Mesendoderm (in vitro differentiated cells): Measurements from ENCODE around the gene SOST.

Experiments used
- DNase-seq: peaks from one replicate; pipeline ENCODE4 v3.0.0; 2013
- H2AK5ac ChIP-seq: 2 replicates; pipeline ENCODE4 v1.6.1; 2013; ENCODE audit warnings: low read length, inconsistent platforms
- H2BK120ac ChIP-seq: 2 replicates; pipeline ENCODE4 v1.6.1; 2013; ENCODE audit warnings: low read depth, mild to moderate bottlenecking, low read length, moderate library complexity, mixed read lengths
- H2BK15ac ChIP-seq: replicated peaks from 2 replicates; pipeline ENCODE4 v1.6.1; 2013; ENCODE audit warnings: low read depth, mild to moderate bottlenecking, moderate library complexity
- H2BK5ac ChIP-seq: 2 replicates; pipeline ENCODE4 v1.6.1; 2013; ENCODE audit warnings: low read length, inconsistent platforms
- H3K18ac ChIP-seq: 2 replicates; pipeline ENCODE4 v1.6.1; 2013; ENCODE audit warnings: mild to moderate bottlenecking, low read length, mixed read lengths
- H3K23ac ChIP-seq: one replicate; pipeline ENCODE4 v1.6.1; 2013; ENCODE audit warnings: low read length
- H3K27ac ChIP-seq: 2 replicates; pipeline ENCODE4 v1.5.1; 2013; ENCODE audit warnings: low read depth, mild to moderate bottlenecking, inconsistent platforms, low read length, moderate library complexity
- H3K27me3 ChIP-seq: 2 replicates; pipeline ENCODE4 v1.6.1; 2013; ENCODE audit warnings: low read length, control low read depth, mild to moderate bottlenecking, inconsistent platforms; ENCODE audit not compliant: insufficient read depth, poor library complexity
- H3K36me3 ChIP-seq: 2 replicates; pipeline ENCODE4 v1.6.1; 2013; ENCODE audit warnings: low read length, inconsistent platforms; ENCODE audit not compliant: control insufficient read depth, insufficient read depth
- H3K4ac ChIP-seq: one replicate; pipeline ENCODE4 v1.6.1; 2013; ENCODE audit warnings: low read depth, mild to moderate bottlenecking, low read length, moderate library complexity
- H3K4me1 ChIP-seq: 2 replicates; pipeline ENCODE4 v1.6.1; 2013; ENCODE audit warnings: low read depth, low read length, inconsistent platforms; ENCODE audit not compliant: control insufficient read depth
- H3K4me2 ChIP-seq: 2 replicates; pipeline ENCODE4 v1.6.1; 2013; ENCODE audit warnings: low read length
- H3K4me3 ChIP-seq: 2 replicates; pipeline ENCODE4 v1.5.1; 2013; ENCODE audit warnings: mild to moderate bottlenecking, low read length
- H3K56ac ChIP-seq: one replicate; pipeline ENCODE4 v1.6.1; 2013; ENCODE audit warnings: low read length
- H3K79me1 ChIP-seq: 2 replicates; pipeline ENCODE4 v1.6.1; 2013; ENCODE audit warnings: low read length, inconsistent platforms
- H3K79me2 ChIP-seq: 2 replicates; pipeline ENCODE4 v1.6.1; 2013; ENCODE audit warnings: mild to moderate bottlenecking, low read length; ENCODE audit not compliant: control insufficient read depth, insufficient read depth
- H3K9ac ChIP-seq: 2 replicates; pipeline ENCODE4 v1.6.1; 2013; ENCODE audit warnings: low read length, inconsistent platforms
- H4K5ac ChIP-seq: one replicate; pipeline ENCODE4 v1.6.1; 2013; ENCODE audit warnings: low read length
- H4K8ac ChIP-seq: one replicate; pipeline ENCODE4 v1.6.1; 2013; ENCODE audit warnings: low read depth, mild to moderate bottlenecking, control low read depth, low read length, moderate library complexity
- WGBS: extraction: QIAGEN DNeasy Blood & Tissue Kit; methylation state at CpG from one replicate; pipeline ENCODE4 v1.1.7; 2013; ENCODE audit warnings: low lambda C conversion rate, missing lambda C conversion rate; ENCODE audit not compliant: insufficient coverage; ENCODE audit errors: extremely low coverage; 5-methylcytosine and 5-hydroxymethylcytosine counted together

The SOST gene

GRCh38 chr17:43770957-43771356, 12.4 kb upstream of the SOST start:
- Histone ChIP-seq H3K4ac (no peak overlapping the region), H3K27ac (no peak overlapping the region), H3K36me3 (peaks cover 2% of the 10 kb centered on the region), H2BK5ac (no peak overlapping the region), H3K9ac (no peak overlapping the region), H3K18ac (no peak overlapping the region), H3K4me1 (no peaks in the 10 kb centered on the region), H3K79me2 (no peaks in the 10 kb centered on the region), H3K4me3 (no peak overlapping the region), H3K4me2 (no peak overlapping the region), H3K79me1 (peaks cover 1% of the 10 kb centered on the region), H3K27me3 (no peaks in the 10 kb centered on the region), H2BK120ac (no peak overlapping the region), H4K5ac (no peak overlapping the region), H4K8ac (no peak overlapping the region), H3K56ac (no peak overlapping the region), H2AK5ac (no peak overlapping the region), H3K23ac (no peak overlapping the region), H2BK15ac (no peak overlapping the region)
- WGBS, result no CpG with 5 or more reads among the region's 2 CpGs
- no peak for DNase-seq

- H3K36me3 ChIP-seq, result peaks cover 2% of the 10 kb centered on the region
- no peak overlapping the region for H3K4me3 ChIP-seq
- no peak overlapping the region for H3K4ac ChIP-seq
- no peak overlapping the region for H2AK5ac ChIP-seq
- no peaks in the 10 kb centered on the region for H3K4me1 ChIP-seq
- H2BK5ac ChIP-seq, result no peak overlapping the region
- H2BK15ac ChIP-seq, result no peak overlapping the region
- no CpG with 5 or more reads among the region's 11 CpGs for WGBS
- no peak for DNase-seq
- no peak overlapping the region for H4K5ac ChIP-seq
- no peak overlapping the region for H3K23ac ChIP-seq
- H3K27ac ChIP-seq, result no peak overlapping the region
- no peak overlapping the region for H2BK120ac ChIP-seq
- no peaks in the 10 kb centered on the region for H3K79me2 ChIP-seq
- no peak overlapping the region for H3K9ac ChIP-seq
- no peak overlapping the region for H3K18ac ChIP-seq
- H4K8ac ChIP-seq, result no peak overlapping the region
- H3K79me1 ChIP-seq, result no peaks in the 10 kb centered on the region
- H3K27me3 ChIP-seq, result no peaks in the 10 kb centered on the region
- no peak overlapping the region for H3K56ac ChIP-seq
- no peak overlapping the region for H3K4me2 ChIP-seq
Measured at GRCh38 chr17:43769859-43770258, 11.3 kb upstream of the SOST start.

- Histone ChIP-seq H3K79me1 (no peaks in the 10 kb centered on the region), H3K18ac (no peak overlapping the region), H4K5ac (no peak overlapping the region), H3K56ac (no peak overlapping the region), H3K4me1 (no peaks in the 10 kb centered on the region), H2BK15ac (no peak overlapping the region), H2BK120ac (no peak overlapping the region), H4K8ac (no peak overlapping the region), H3K27ac (no peak overlapping the region), H3K9ac (no peak overlapping the region), H2AK5ac (no peak overlapping the region), H3K79me2 (no peaks in the 10 kb centered on the region), H3K36me3 (peaks cover 2% of the 10 kb centered on the region), H3K4me3 (no peak overlapping the region), H3K27me3 (no peaks in the 10 kb centered on the region), H2BK5ac (no peak overlapping the region), H3K4ac (no peak overlapping the region), H3K4me2 (no peak overlapping the region), H3K23ac (no peak overlapping the region)
- no peak for DNase-seq
- no CpG with 5 or more reads among the region's 16 CpGs for WGBS
Measured at GRCh38 chr17:43769426-43769825, 10.8 kb upstream of the SOST start.

DNA sequence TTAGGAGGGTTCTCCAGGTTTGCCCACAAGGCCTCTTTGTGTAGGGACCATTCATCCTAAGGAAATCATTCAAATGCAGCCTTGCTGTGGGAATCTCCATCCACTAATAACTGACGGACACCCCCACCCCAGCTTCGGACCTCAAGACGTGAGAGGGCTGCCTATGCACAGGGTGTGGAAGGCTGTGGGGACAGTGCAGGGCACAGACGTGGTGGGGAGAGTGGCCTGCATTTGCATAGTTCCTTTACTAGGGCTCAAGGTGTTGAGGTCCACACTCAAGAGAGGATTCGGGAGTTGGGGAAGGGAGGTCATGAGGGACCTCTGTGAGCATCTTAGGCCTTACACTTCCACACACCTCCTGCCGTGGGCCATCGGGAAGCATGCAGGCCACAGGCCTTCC, 10.4 kb upstream of the SOST start:
- H3K4me1 ChIP-seq, result no peaks in the 10 kb centered on the region
- WGBS, result no CpG with 5 or more reads among the region's 7 CpGs
- H3K79me2 ChIP-seq, result no peaks in the 10 kb centered on the region
- no peak overlapping the region for H2BK120ac ChIP-seq
- no peaks in the 10 kb centered on the region for H3K27me3 ChIP-seq
- H3K4ac ChIP-seq, result no peak overlapping the region
- H3K36me3 ChIP-seq, result peaks cover 2% of the 10 kb centered on the region
- H3K9ac ChIP-seq, result no peak overlapping the region
- no peak overlapping the region for H3K56ac ChIP-seq
- no peaks in the 10 kb centered on the region for H3K79me1 ChIP-seq
- H3K27ac ChIP-seq, result no peak overlapping the region
- H3K23ac ChIP-seq, result no peak overlapping the region
- H2AK5ac ChIP-seq, result no peak overlapping the region
- no peak overlapping the region for H2BK5ac ChIP-seq
- H2BK15ac ChIP-seq, result no peak overlapping the region
- no peak overlapping the region for H3K4me3 ChIP-seq
- no peak overlapping the region for H4K5ac ChIP-seq
- H4K8ac ChIP-seq, result no peak overlapping the region
- DNase-seq, result no peak
- no peak overlapping the region for H3K18ac ChIP-seq
- H3K4me2 ChIP-seq, result no peak overlapping the region

GRCh38 chr17:43768382-43768781, 9.8 kb upstream of the SOST start:
- WGBS, result no CpG with 5 or more reads among the region's 9 CpGs
- Histone ChIP-seq H3K4me3 (no peak overlapping the region), H3K9ac (no peak overlapping the region), H3K18ac (no peak overlapping the region), H3K27ac (no peak overlapping the region), H3K56ac (no peak overlapping the region), H4K5ac (no peak overlapping the region), H3K4ac (no peak overlapping the region), H2BK120ac (no peak overlapping the region), H2BK15ac (no peak overlapping the region), H2AK5ac (no peak overlapping the region), H3K4me1 (no peaks in the 10 kb centered on the region), H3K23ac (no peak overlapping the region), H3K27me3 (no peaks in the 10 kb centered on the region), H3K4me2 (no peak overlapping the region), H3K79me2 (no peaks in the 10 kb centered on the region), H2BK5ac (no peak overlapping the region), H4K8ac (no peak overlapping the region), H3K79me1 (no peaks in the 10 kb centered on the region), H3K36me3 (peaks cover 2% of the 10 kb centered on the region)
- DNase-seq, result no peak

DNA sequence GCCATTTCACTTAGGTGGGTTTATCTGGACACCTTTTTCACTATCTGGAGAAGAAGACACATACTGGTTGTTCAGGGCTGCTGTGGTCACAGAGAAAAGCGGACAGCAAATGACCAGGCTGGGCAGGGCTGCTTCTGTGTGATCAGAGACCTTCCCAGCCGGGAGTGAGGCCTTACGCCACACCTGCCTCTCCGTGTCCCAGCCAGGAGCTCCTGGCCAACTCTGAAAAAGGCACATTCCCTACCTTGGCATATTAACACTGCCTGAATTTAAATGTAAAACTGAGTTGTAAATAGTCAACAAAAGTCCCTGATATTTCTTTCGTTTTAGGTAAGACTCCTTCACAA, 9.1 kb upstream of the SOST start:
- H2BK5ac ChIP-seq, result no peak overlapping the region
- no peak for DNase-seq
- no peak overlapping the region for H3K4ac ChIP-seq
- no peak overlapping the region for H2AK5ac ChIP-seq
- whole genome bisulfite sequencing, result no CpG with 5 or more reads among the region's 5 CpGs
- no peak overlapping the region for H3K4me2 ChIP-seq
- H3K4me3 ChIP-seq, result no peak overlapping the region
- H3K23ac ChIP-seq, result no peak overlapping the region
- no peak overlapping the region for H3K18ac ChIP-seq
- H2BK15ac ChIP-seq, result no peak overlapping the region
- no peaks in the 10 kb centered on the region for H3K79me2 ChIP-seq
- no peaks in the 10 kb centered on the region for H3K27me3 ChIP-seq
- no peak overlapping the region for H3K9ac ChIP-seq
- no peaks in the 10 kb centered on the region for H3K79me1 ChIP-seq
- H3K27ac ChIP-seq, result no peak overlapping the region
- H4K5ac ChIP-seq, result no peak overlapping the region
- peaks cover 2% of the 10 kb centered on the region for H3K36me3 ChIP-seq
- no peak overlapping the region for H3K56ac ChIP-seq
- no peak overlapping the region for H2BK120ac ChIP-seq
- H4K8ac ChIP-seq, result no peak overlapping the region
- H3K4me1 ChIP-seq, result no peaks in the 10 kb centered on the region
